ENCODE data around the gene CACNA1D. TPM values are rescaled to one million over a fixed set of nuclear protein-coding genes. Genes with fewer than 3 reads are reported as not detected.

The CACNA1D gene
- total RNA-seq, 1 experiment from 2014 or later: 1.1 TPM

- TF ChIP-seq MAX (IDR thresholded peaks at IDR 0.05): no peak
- TF ChIP-seq ELF1 (IDR thresholded peaks at IDR 0.05; ENCODE audit: borderline replicate concordance, low read depth): no peak
- TF ChIP-seq SP1 (IDR thresholded peaks at IDR 0.05; ENCODE audit: low read depth): no peak
These were observed 305.0 kb downstream of the CACNA1D start (continued) for GRCh38 chr3:53799338-53799865.

GRCh38 chr3:53800041-53800906 lies 305.9 kb downstream of the CACNA1D start:
- no peaks in the 10 kb centered on the region for H3K9me2 ChIP-seq (ENCODE audit: insufficient read depth)
- TF ChIP-seq JUND (IDR thresholded peaks at IDR 0.05) (no peak), CBX3 (IDR thresholded peaks at IDR 0.05; ENCODE audit: low read depth) (no peak), SIN3A (IDR thresholded peaks at IDR 0.05; ENCODE audit: low read depth) (no peak), EZH2phosphoT487 (IDR thresholded peaks at IDR 0.05; ENCODE audit: borderline replicate concordance) (no peak), POLR2A (IDR thresholded peaks at IDR 0.05; ENCODE audit: borderline replicate concordance, extremely low read depth, insufficient read depth, insufficient read length) (no peak), ZBTB33 (IDR thresholded peaks at IDR 0.05; ENCODE audit: extremely low read depth, insufficient replicate concordance, low read length) (no peak), EGR1 (IDR thresholded peaks at IDR 0.05; ENCODE audit: low read depth) (no peak), CEBPB (IDR thresholded peaks at IDR 0.05; ENCODE audit: low read depth) (no peak), ZNF274 (IDR thresholded peaks at IDR 0.05; ENCODE audit: low read depth, low read length) (no peak)
- DNase-seq (ENCODE audit: low read depth, low spot score) (no peak), ATAC-seq (no peak)
- no peak overlapping the region for H3K4me2 ChIP-seq (ENCODE audit: low read length)
- H3K4me3 ChIP-seq (replicated peaks in 1 of 2; ENCODE audit: low read depth in 1 of 2, low read length in 2 of 2): no peak overlapping the region
- no peaks in the 10 kb centered on the region for H3K27me3 ChIP-seq (ENCODE audit: insufficient read depth, low read length)
- intact Hi-C loops (cut with micrococcal nuclease): no loop called here
- no peaks in the 10 kb centered on the region for H3K79me2 ChIP-seq (ENCODE audit: insufficient read depth, low read length)
- H2AFZ ChIP-seq (ENCODE audit: low read depth, low read length, poor library complexity, severe bottlenecking): no peak overlapping the region
- no peak overlapping the region for H3K9ac ChIP-seq (ENCODE audit: low read length)
- H3K36me3 ChIP-seq (ENCODE audit: control insufficient read depth in 1 of 2, insufficient read depth in 2 of 2, low read length in 2 of 2): no peaks in the 10 kb centered on the region
- H3K9me3 ChIP-seq (ENCODE audit: control insufficient read depth in 1 of 2, insufficient read depth in 1 of 2, low read depth in 1 of 2, low read length in 2 of 2): no peaks in the 10 kb centered on the region
- H3K4me1 ChIP-seq (ENCODE audit: control insufficient read depth in 1 of 2, insufficient read depth in 2 of 2, low read length in 2 of 2): peaks cover 10 to 16% of the 10 kb centered on the region in 2 experiments
- ChIA-PET CTCF (no interaction called here), RAD21 (ENCODE audit: low non-redundant PET in 1 of 2, low total read pairs in 2 of 2, uncharacterized antibody in 2 of 2, unreplicated experiment in 2 of 2) (no interaction called here), POLR2A (no interaction called here)
- no peak overlapping the region for H3K27ac ChIP-seq (ENCODE audit: low read depth, low read length)
- no TSS peak for BruUV-seq (replicated peaks)
- H4K20me1 ChIP-seq (ENCODE audit: insufficient read depth): no peaks in the 10 kb centered on the region

Measured in HCT116 (cell line).